ENCODE data around the gene LRRC47.
"Not testable (repeated sequence)": the region's sequence is repeated elsewhere in the genome, so short reads cannot be mapped to it uniquely, and the experiment has no call there.

LRRC47 gene

DNA sequence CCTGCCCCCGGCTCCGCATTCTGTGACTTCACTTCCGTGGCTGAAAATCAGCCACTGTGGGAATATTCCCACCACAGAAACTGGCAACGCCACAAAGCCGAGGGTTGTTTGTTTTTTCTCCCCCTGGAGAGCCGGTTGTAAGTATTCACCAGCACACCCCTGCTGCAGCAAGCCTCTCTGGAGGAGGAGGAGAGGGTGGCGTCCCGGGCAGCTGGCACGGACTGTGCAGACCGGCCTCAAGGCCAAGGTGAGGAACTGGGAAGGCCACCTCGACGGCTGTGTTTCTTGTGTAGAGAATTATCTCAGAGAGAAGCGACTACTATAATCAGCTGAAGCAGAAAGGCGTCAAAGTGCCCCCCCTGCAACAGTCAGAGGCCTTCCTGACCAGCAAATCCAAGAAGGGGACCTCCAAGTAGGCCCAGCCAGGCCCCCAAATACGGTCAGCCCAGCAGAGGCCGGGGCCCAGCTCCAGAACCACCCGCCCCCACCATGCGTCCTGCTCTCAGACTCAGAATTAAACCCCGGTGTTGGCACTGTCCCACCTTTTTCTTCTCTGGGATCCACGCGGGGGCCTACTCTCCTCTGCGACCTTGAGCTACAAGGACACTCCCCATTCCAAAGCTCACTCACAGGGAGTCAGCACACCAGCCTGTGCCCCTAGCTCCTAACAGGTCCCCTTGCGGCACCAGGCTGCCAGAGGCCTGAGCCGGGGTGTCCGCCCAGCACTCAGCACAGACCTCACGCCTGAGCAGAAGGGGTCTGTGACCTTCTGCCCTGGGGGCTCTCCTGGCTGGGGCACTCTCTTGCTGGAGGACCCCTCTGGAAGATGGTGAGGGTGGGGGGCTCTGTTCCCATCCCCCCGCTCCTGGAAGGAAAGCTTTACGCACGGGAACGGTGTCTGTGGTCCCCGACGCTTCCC lies 24.9 kb downstream of the LRRC47 start:
- DNase-seq: no peak

DNA sequence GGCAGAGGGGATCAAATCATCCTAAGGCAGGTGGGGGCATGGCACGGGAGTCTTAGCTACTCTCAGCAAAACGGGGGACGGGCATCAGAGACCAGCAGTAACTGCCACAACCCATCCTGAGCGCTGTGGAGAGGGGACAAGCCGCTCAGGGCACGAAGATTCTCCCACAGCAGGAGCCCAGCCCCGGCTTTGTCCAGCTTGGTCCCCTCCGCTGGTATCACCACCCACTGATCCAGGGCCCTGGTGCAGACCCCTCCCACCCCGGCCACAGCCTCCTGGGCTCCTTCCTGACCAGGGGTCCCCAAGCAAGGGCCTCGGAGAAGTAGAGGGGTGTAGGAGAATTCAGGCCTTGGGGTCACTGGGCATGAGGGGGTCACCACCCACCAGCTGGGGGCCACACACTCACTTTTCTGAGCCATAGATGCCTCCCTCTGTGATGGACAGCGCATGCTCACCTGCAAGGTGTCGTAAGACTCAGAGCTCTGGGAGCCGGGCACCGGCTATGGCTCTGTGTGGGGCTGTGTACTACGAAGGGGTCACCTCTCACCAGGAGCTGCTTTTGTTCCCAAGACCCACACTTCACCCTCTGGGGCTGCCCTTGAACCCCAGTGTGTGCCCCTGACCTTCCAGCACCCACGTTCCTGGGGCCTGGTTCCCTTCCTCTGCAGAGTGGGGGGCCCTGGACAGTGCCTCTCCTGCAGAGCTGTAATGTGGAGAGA lies 26.1 kb downstream of the LRRC47 start:
- DNase-seq: no peak

DNA sequence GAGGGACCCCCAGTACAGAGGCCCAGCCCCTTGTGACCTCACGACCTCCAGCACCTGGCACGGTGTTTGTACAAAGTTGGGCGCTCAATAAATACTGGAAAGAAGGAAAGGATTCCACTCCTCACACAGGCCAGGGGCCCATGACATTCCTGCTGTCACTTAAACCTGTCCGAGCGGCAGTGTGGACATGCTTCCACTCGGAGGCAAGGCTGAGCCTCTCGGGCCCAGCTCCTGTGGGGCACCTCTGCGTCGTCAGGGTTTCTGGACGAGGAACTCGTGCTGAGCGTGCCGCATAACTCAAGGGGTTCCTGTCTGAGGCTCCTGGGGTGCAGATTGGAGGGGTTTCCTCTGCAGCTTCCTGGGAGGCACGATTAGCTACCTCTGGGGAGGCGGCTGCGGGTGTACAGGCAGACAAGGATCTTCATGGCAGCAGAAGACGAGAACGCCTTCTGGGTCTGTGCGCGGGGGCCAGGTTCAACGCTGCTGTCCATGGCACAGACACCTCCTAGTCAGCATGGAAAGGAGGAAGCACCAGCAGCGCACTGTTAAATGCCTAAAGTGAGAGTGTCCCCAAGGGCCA lies 27.4 kb downstream of the LRRC47 start:
- no peak for DNase-seq

DNA sequence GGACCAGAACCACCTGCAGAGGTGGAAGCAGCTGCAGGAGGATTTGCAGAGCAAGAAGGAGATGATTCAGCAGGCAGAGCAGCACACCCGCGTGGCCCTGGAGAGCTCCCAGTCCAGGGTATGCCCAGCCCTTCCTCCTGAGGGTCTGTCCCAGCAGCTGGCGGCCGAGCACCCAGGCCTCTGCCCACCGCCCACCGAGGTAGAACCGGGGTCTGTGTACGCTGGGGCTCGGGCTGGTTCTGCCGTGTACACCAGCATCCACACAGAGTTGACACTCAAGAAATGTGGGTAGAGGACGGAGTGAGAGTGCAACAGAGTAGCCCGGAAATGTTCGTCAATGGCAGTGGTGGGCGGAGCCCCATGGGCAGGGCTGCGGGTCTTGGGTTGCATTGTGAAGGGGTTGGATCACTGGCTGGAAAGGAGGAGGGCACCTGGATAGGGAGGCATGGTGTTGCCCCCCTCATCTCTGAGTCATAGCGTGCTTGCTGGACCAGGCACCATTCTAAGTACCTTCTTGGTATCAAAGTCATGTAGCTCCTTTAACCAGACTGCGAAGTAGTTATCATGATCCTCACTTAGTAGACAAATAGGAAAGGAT lies 28.9 kb downstream of the LRRC47 start:
- no peak for DNase-seq

DNA sequence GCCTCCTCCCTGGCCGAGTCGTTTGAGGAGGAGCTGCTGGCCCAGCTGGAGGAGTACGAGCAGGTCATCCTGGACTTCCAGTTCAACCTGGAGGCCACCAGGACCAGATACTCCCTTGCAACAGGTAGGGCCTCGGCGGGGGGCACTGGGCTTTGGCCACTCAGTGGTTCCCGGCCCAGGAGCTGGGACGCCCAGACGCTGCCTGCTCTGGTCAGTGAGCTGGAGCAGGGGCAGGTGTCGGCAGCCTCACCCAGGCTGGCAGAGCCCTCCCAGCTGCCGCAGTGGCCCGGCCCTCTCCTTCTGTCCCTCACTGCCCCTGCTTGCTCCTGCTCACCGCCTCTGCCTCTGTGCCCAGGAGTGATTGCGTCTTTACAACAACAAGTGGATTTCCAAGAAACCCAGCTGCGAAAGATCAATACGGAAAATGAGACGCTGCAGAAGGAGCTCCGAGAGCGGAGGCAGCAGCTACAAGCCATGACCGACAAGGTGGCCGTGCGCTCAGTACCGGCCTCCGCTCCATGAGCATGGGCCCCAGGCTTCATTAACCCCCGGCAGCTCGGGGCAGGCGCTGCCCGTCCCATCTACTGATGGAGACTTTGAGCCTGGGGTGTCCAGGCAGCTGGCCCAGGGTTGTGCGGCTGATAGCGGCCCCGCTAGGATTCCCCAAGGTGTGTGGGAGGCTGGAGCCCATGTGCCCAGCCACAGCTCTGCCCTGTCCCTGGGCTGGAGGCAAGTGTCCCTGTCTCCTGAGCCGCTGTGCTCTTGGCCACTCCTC lies 32.8 kb downstream of the LRRC47 start:
- DNase-seq: no peak

DNA sequence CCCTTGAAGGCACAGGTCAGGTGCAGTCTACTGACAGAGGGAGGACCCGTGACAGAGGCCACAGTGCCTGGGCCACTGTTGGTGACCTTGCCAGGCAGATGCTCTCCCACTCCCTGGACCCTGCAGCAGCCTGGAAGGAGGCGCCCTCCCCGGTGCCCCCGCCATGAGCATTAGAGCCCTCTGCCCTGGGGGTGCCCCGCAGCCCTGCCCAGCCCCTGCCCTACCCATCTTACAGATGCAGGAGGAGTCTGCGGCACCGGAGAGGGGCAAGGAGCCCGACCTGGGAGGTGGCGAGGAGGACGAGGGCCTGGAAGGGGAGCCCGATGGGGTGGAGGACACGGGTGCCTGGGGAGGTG lies 33.4 kb downstream of the LRRC47 start:
- no peak for DNase-seq

DNA sequence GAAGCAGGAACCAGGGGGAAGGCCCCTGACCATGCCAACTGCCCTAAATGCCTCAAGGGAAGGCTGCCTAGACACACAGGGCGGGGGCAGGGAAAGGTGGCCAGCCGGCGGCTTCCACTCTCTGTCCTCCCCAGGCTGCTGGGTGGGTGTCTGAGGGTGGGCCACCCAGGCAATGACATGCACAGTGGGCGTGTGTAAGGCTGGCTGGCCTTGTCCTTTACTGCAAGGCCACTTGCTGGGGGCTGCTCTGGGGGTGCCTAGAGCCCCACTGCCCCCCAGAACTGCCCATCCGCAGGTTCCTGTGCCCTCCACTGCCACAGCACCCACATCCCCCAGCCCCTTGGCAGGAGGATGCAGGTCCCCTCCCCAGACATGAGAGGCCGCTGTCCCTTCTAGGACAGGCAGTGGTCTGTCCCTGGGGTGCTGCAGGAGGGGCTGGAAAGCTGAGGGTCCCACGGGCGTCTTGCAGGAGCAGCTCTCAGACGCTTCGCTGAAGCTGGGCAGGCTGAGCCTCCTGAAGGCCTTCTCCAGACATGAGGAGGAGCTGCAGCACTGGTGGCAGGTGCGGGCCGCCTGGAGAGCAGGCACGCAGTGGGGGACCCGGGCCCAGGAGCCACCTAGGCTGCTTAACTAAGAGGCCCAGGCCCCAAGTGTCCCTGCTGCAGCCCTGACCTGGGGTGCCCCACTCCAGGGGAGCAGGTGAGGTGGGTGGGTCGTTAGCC lies 34.0 kb downstream of the LRRC47 start:
- no peak for DNase-seq

DNA sequence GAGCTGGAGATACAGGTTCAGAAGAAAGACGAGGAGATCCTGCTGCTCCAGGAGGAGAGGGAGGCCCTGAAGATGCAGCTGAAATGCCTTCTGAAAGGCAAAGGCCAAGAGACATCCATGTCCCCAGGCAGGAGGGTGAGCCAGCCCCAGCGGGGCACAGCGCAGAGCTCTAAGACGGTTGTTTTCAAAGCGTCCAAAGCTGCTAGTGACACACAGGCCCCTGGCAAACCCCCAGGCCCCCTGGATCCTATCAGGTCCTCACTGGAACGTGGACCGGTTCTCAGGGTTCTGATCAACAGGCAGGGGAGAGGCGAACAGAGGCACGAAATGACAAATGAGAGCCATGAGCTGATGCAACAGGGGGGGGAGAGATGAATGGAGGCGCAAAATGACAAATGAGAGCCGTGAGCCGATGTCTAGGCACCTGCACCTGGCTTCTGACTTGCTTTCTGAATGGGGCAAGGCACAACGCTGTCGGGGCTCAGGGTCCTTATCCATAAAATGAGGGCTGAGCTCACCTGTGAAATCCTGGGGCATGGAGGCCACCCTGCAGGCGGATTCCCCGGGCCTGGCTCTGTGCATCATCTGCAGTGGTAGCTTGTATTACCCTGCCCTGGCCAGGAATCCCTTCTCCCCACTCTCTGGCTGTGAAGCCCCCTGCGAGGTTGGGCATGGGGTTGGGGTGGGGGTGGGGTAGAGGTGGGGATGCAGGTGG lies 34.8 kb downstream of the LRRC47 start:
- no peak for DNase-seq

DNA sequence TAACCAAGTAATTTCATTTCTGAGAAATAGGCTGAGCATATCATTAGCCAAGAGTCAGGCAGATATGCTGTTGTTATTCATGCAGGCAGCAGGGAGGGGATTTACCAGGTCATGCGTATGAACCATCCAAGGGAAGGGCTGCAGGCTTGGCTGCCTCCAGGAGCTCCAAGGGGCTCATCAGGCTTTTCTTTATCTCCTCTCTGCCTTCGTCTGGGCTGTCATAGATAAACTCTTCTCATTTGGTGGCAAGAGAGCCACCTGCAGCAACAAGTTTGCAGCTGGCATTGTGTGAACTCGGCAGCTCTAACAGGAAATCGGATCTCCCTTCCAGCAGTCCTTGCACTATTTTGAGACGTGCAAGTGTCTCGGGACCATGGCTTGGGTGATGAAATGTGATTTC lies 36.5 kb downstream of the LRRC47 start:
- no peak for DNase-seq

DNA sequence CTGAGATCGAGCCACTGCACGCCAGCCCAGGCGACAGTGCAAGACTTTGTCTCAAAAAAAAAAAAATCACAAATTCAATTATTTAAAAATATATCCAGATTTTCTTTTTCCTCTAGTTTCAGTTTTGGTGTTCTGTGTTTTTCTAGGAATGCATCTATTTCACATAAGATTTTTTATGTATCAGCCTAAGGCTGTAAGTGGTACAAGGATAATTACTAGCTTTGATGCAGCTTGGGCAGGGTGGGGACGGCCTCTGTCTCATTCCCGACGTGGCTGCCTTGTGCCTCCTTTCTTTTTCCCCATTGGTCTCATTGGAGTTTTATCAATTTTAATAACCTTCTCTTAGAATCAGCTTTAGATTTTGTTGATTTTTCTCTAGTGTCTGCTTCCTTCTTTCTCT lies 37.1 kb downstream of the LRRC47 start:
- no peak for DNase-seq

DNA sequence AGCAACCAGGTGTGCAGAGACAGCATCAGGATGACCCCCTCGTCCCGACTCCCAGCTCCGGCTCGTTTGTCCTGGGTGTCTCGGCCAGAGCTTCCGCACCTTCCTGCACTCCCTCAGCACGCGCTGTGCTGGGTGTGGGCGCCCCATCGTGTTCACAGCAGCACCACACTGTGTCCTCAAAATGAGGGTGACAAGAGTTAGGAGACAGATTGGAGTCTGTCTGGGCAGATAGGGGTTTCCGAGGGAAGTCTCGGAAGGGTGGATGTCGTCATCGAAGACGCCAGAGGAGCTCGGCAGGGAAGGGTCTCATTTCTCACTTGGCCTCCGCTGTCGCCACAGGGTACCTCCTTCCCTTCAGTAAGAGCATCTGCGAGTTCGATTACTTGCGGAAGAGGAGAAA lies 39.9 kb downstream of the LRRC47 start:
- no peak for DNase-seq

DNA sequence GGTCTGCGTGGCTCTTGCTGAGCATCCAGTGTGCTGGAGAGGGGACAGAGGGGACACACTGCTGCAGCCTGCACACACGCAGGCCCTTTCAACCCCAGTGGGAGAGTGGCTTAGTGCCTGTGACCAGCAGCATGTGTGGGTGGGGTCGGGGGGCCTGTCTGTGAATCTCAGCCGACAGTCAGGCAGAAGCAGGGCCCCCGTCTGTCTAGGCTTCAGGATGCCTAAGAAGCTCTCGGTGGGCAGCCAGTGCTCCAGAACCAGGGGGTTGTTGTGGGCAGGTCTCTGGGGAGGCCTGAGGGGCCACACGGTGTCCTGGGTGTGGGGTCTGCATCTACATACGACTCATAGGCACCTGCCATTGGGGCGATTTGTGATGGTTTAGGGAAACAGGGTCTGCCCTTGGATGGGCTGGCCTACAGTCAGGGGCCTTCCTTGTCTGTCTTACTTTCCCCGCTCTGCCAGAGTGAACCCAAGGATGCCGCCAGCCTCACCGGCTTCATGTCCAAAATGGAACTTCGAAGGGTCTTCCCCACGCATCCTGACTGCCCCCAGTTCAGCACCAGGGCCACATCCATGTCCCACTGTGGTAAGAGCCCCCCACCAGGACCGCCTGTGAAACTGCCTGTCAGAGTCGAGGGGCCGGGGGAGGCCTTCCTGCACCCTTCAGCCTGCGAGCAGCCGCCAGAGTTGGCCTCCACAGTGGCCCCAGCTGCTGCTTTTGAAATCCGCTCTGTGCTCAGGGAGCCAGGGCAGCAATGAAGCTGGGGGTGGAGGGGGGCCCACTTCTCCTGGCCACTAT lies 42.4 kb downstream of the LRRC47 start:
- no peak for DNase-seq

DNA sequence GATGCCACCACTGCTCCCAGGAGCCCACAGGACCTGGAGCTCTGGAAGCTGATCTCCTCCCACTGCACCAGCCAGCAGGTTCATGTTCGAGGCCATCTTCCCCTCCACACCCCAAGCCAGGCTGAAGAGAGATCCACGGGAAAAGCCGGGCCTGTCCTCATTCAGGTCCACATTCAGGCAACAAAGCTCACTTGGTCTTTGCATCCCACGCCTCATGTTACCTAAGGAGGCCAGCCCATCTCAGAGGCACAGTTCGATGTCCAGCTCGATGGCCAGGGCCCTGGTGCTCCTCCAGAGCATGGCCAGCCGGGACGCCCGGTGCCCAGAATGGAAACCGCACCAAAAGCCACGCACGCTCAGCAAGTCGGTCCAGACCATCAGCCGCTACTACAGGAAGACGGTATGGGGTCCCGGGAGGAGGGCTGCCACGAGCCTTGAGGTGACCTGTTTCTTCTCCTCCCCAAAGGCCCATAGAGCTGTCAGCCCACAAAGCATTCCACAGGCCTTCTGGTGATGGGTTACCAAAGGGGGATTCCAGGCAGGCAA lies 43.8 kb downstream of the LRRC47 start, which contains the start of gene CCDC27:
TSS of gene CCDC27 (plus strand) at position 51 of the 546 bp plus-strand sequence. CDS start at position 83, 32 bp downstream.
- no peak for DNase-seq

DNA sequence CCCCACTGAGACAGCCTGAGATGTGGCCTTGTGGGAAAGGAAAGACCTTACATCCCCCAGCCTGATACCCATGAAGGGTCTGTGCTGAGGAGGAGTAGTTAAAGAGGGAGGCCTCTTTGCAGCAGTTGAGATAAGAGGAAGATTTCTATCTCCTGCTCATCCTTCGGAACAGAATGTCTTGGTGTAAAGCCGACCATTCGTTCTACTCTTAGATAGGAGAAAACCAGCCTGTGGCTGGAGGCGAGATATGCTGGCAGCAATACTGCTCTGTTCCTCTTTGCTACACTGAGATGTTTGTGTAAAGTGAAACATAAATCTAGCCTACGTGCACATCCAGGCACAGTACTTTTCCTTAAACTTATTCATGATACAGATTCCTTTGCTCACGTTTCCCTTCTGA lies 45.6 kb downstream of the LRRC47 start:
- no peak for DNase-seq

DNA sequence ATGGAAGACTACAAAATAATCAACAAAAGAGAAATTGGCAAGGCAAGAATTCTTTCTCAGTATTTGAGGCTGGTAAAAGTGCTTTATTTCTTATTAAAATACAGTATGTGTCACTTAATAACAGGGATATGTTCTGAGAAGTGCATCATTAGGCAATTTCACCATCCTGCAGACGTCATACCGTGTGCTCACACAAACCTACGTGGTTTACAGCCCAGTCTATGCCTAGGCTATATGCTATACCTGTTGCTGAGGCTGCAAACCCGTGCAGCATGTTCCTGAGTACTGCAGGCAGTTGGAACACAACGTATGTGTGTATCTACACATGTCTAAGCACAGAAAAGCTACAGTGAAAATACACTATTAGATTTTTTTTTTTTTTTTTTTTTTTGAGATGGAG lies 46.8 kb downstream of the LRRC47 start:
- DNase-seq: no peak

DNA sequence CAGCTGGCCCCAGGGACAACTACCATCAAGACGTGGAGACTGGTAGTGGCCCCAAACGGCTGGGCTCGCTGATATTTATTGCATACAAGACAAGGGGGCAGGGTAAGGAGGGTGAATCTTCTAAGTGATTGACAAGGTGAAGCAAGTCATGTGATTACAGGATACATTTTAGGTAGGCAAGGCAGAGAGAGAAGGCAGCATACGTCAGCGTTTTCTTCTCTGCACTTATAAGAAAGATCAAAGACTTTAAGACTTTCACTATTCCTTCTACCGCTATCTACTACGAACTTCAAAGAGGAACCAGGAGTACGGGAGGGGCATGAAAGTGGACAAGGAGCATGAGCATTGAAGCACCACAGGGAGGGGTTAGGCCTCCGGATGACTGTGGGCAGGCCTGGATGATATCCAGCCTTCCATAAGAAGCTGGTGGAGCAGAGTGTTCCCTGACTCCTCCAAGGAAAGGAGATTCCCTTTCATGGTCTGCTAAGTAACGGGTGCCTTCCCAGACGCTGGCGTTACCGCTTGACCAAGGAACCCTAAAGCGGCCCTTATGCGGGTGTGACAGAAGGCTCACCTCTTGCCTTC lies 47.9 kb downstream of the LRRC47 start:
- DNase-seq: not testable (repeated sequence)

DNA sequence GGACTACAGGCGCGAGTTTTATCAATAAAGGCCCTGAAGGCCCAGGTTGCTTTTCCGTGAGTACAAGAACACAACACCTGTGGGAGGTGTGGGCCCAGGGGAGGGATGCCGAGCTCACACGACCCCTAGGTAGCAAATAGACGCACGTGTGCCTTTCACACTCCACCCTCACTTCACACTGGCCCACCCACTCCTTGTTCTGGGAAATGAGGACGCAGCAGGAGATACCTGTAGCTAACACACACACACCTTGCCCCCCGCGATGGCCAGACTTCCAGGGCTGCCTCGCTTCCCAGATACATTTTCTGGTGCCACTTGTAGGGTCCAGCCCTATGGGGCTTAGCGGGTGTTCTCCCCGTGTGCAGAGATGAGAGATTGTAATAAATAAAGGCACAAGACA lies 48.4 kb downstream of the LRRC47 start:
- no peak for DNase-seq

DNA sequence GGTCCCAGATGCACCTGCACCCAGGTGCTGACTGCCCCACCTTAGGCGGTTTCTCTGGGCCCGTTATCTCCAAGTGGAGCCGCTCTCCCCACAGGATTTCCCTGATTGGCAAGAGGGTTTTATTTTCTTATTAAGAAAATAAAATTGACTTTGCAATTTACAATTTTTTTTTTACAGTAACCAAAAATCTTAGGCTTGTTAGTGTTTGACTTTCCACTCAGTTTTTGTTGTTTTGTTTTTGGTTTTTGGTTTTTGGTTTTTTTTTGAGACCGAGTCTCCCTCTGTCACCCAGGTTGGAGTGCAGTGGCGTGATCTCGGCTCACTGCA lies 48.8 kb downstream of the LRRC47 start:
- DNase-seq: no peak

DNA sequence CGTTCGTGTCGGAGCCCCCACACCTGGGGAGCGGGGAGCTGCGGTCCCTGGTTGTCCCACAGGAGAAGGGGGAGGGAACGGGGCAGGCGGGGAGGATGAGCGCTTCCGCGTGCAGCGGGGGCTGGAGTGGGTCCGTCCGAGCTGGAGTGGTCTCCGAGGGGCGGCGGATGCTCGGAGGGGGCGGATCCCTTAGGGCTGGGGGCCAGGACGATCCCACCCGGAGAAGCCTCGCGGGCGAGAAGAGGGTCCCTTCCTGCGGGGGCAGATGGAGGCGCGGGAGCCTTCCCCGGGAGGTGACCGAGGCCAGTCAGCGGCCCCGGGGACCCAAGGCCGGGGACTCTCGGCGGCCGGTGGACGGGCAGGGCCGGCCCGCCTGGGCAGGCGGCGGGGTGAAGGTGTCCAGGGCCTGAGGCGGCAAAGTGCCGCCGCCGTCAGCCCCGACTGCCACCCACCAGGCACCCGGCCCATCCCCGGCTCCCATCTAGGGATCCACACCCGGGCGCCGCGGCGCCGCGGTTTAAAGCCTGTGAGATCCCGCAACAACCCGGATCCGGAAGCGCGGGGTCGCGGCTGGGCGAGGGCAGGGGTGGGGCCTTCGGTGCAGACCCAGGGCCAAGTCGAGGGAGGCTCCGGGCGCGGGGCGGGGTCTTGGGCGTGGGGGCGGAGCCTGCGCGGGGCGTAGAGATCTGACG lies 49.3 kb downstream of the LRRC47 start:
- DNase-seq: peak; percentile 34

Measured in NCI-H1694 treated with DMSO at 0.1 percent for 48 hours (cell line).